Activated naive CD4-positive, alpha-beta T cell treated with anti-CD3 and anti-CD28 coated beads, Interleukin-2, amount 50 U/mL, for 24 hours (primary cell): ENCODE measurements around the gene MYO15B.
"Not testable (repeated sequence)": the region's sequence is repeated elsewhere in the genome, so short reads cannot be mapped to it uniquely, and the experiment has no call there.

Source experiments
- H3K27ac Mint-ChIP-seq: one replicate; pipeline ENCODE4 v1.8.0; 2021; ENCODE audit warnings: mild to moderate bottlenecking, mixed read lengths
- H3K27me3 Mint-ChIP-seq: one replicate; pipeline ENCODE4 v1.8.0; 2021; ENCODE audit warnings: mixed read lengths
- H3K36me3 Mint-ChIP-seq: one replicate; pipeline ENCODE4 v1.8.0; 2021; ENCODE audit warnings: mixed read lengths
- H3K4me1 Mint-ChIP-seq: one replicate; pipeline ENCODE4 v1.8.0; 2021; ENCODE audit warnings: mixed read lengths
- H3K4me3 Mint-ChIP-seq: one replicate; pipeline ENCODE4 v1.8.0; 2021; ENCODE audit warnings: mild to moderate bottlenecking, mixed read lengths
- H3K9me3 Mint-ChIP-seq: one replicate; pipeline ENCODE4 v1.8.0; 2021; ENCODE audit warnings: mixed read lengths

Gene MYO15B

DNA sequence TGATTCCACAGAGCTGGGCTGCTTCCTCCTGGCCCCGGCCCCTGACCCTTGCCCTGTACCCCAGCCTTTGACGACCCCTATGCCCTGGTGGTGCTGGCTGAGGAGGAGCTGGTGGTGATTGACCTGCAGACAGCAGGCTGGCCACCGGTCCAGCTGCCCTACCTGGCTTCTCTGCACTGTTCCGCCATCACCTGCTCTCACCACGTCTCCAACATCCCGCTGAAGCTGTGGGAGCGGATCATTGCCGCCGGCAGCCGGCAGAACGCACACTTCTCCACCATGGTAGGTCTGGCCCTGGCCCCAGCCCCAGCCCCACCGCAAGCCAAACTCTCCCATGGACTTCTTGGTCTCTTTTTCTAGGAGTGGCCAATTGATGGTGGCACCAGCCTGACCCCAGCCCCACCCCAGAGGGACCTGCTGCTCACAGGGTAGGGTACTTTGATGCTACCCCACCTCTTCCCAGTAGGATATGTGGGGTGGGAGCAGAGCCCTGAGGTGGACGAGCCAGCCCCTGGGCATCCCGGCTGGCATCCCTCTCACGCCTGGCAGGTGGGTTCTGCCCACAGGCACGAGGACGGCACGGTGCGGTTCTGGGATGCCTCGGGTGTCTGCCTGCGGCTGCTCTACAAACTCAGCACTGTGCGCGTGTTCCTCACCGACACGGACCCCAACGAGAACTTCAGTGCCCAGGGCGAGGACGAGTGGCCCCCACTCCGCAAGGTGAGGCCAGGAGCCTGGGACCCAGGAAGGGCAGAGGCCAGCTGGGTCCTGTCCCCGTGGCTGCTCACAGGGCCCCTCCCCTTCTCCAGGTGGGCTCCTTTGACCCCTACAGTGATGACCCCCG is 19.0 kb upstream of the MYO15B start:
- Mint-ChIP-seq H3K4me3 (no peak overlapping the region), H3K27me3 (no peaks in the 10 kb centered on the region), H3K4me1 (no peaks in the 10 kb centered on the region), H3K27ac (no peak overlapping the region), H3K36me3 (peaks cover 2% of the 10 kb centered on the region), H3K9me3 (no peaks in the 10 kb centered on the region)

- Mint-ChIP-seq H3K4me1 (no peaks in the 10 kb centered on the region), H3K9me3 (no peaks in the 10 kb centered on the region), H3K36me3 (peaks cover 2% of the 10 kb centered on the region), H3K27ac (no peak overlapping the region), H3K4me3 (no peak overlapping the region), H3K27me3 (no peaks in the 10 kb centered on the region)
Observed at GRCh38 chr17:75570034-75570676, 17.4 kb upstream of the MYO15B start.

DNA sequence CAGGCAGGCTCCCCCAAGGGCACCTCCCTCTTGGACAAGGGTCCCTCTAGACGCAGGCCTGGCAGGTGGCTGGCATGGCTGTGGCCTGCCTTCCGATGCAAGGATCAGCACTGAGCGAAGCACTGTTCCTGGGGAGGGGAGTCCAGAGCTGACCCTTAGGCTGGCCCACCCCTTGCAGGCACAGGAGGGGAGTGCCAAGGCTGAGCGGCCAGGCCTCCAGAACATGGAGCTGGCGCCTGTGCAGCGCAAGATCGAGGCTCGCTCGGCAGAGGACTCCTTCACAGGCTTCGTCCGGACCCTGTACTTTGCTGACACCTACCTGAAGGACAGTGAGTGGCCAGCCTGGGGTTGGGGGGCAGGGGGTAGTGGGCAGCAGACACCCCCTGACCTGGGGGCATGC is 16.8 kb upstream of the MYO15B start:
- no peaks in the 10 kb centered on the region for H3K9me3 Mint-ChIP-seq
- H3K4me3 Mint-ChIP-seq = no peak overlapping the region
- H3K36me3 Mint-ChIP-seq = peaks cover under 1% of the 10 kb centered on the region
- H3K27ac Mint-ChIP-seq = no peak overlapping the region
- no peaks in the 10 kb centered on the region for H3K4me1 Mint-ChIP-seq
- no peaks in the 10 kb centered on the region for H3K27me3 Mint-ChIP-seq

- H3K9me3 Mint-ChIP-seq = no peaks in the 10 kb centered on the region
- H3K4me1 Mint-ChIP-seq = no peaks in the 10 kb centered on the region
- H3K27ac Mint-ChIP-seq = no peak overlapping the region
- H3K36me3 Mint-ChIP-seq = no peaks in the 10 kb centered on the region
- H3K27me3 Mint-ChIP-seq = no peaks in the 10 kb centered on the region
- H3K4me3 Mint-ChIP-seq = no peak overlapping the region
Observed at GRCh38 chr17:75571197-75571884, 16.3 kb upstream of the MYO15B start.

GRCh38 chr17:75571885-75572215 is 15.8 kb upstream of the MYO15B start:
- Mint-ChIP-seq H3K36me3 (no peaks in the 10 kb centered on the region), H3K4me3 (no peak overlapping the region), H3K4me1 (no peaks in the 10 kb centered on the region), H3K27ac (no peak overlapping the region), H3K9me3 (no peaks in the 10 kb centered on the region), H3K27me3 (no peaks in the 10 kb centered on the region)

DNA sequence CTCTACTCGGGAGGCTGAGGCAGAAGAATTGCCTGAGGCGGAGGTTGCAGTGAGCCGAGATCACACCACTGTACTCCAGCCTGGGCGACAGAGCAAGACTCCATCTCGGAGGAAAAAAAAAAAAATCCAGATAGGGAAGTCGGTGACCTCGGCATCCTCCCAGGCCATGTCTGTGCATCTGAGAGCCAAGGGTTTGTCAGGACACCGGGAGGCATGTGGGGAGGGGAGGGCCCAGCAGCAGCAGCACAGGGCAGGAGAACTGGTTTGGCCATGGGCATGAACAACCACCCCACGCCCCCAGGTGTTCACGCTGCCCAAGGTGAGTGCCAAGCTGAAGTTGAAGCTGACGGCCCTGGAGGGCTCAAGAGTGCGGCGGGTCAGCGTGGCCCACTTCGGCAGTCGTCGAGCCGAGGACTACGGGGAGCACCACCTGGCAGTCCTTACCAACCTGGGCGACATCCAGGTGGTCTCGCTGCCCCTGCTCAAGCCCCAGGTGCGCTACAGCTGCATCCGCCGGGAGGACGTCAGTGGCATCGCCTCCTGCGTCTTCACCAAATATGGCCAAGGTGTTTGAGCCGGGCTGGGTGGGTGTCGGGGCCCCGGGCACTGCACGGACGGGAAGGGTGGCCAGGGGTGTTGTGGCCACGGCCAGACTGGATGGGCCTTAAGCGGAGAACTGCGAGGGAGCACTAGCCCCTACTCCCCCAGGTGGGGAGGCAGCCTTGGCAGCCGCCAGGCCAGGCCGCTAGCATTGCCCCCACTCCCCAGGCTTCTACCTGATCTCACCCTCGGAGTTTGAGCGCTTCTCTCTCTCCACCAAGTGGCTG is 14.7 kb upstream of the MYO15B start:
- Mint-ChIP-seq H3K27me3 (no peaks in the 10 kb centered on the region), H3K27ac (no peak overlapping the region), H3K9me3 (no peaks in the 10 kb centered on the region), H3K4me1 (no peaks in the 10 kb centered on the region), H3K36me3 (no peaks in the 10 kb centered on the region), H3K4me3 (no peak overlapping the region)

GRCh38 chr17:75573540-75573957 is 14.1 kb upstream of the MYO15B start:
- Mint-ChIP-seq H3K9me3 (no peaks in the 10 kb centered on the region), H3K27ac (no peak overlapping the region), H3K36me3 (no peaks in the 10 kb centered on the region), H3K4me1 (no peaks in the 10 kb centered on the region), H3K4me3 (no peak overlapping the region), H3K27me3 (no peaks in the 10 kb centered on the region)

- Mint-ChIP-seq H3K36me3 (no peaks in the 10 kb centered on the region), H3K4me3 (no peak overlapping the region), H3K9me3 (no peaks in the 10 kb centered on the region), H3K27me3 (no peaks in the 10 kb centered on the region), H3K27ac (no peak overlapping the region), H3K4me1 (no peaks in the 10 kb centered on the region)
Observed at GRCh38 chr17:75573994-75574393, 13.6 kb upstream of the MYO15B start.

- Mint-ChIP-seq H3K9me3 (no peaks in the 10 kb centered on the region), H3K36me3 (no peaks in the 10 kb centered on the region), H3K4me3 (no peak overlapping the region)
Observed at GRCh38 chr17:75574404-75575036, 13.1 kb upstream of the MYO15B start.

GRCh38 chr17:75575197-75575596 is 12.4 kb upstream of the MYO15B start:
- Mint-ChIP-seq H3K36me3 (no peaks in the 10 kb centered on the region), H3K9me3 (no peaks in the 10 kb centered on the region), H3K27ac (no peak overlapping the region), H3K4me1 (no peaks in the 10 kb centered on the region), H3K27me3 (no peaks in the 10 kb centered on the region), H3K4me3 (no peak overlapping the region)

More at GRCh38 chr17:75574404-75575036, 13.1 kb upstream of the MYO15B start:
- H3K27me3 Mint-ChIP-seq = no peaks in the 10 kb centered on the region
- no peaks in the 10 kb centered on the region for H3K4me1 Mint-ChIP-seq
- no peak overlapping the region for H3K27ac Mint-ChIP-seq

- no peaks in the 10 kb centered on the region for H3K4me1 Mint-ChIP-seq
- H3K9me3 Mint-ChIP-seq = no peaks in the 10 kb centered on the region
- H3K4me3 Mint-ChIP-seq = no peak overlapping the region
- H3K27me3 Mint-ChIP-seq = no peaks in the 10 kb centered on the region
- H3K36me3 Mint-ChIP-seq = no peaks in the 10 kb centered on the region
- no peak overlapping the region for H3K27ac Mint-ChIP-seq
Observed at GRCh38 chr17:75575728-75576127, 11.9 kb upstream of the MYO15B start.

- H3K4me3 Mint-ChIP-seq = no peak overlapping the region
- peaks cover 8% of the 10 kb centered on the region for H3K4me1 Mint-ChIP-seq
- no peaks in the 10 kb centered on the region for H3K27me3 Mint-ChIP-seq
- no peaks in the 10 kb centered on the region for H3K9me3 Mint-ChIP-seq
- no peaks in the 10 kb centered on the region for H3K36me3 Mint-ChIP-seq
- H3K27ac Mint-ChIP-seq = no peak overlapping the region
Observed at GRCh38 chr17:75576661-75577060, 10.9 kb upstream of the MYO15B start.

GRCh38 chr17:75581121-75581725 is 6.4 kb upstream of the MYO15B start:
- not testable (repeated sequence) for H3K9me3 Mint-ChIP-seq, H3K27me3 Mint-ChIP-seq, H3K4me1 Mint-ChIP-seq, H3K36me3 Mint-ChIP-seq
- H3K27ac Mint-ChIP-seq = peak overlapping the region; percentile 15
- H3K4me3 Mint-ChIP-seq = peak overlapping the region; percentile 79

GRCh38 chr17:75583197-75583596 is 4.4 kb upstream of the MYO15B start:
- H3K27me3 Mint-ChIP-seq, H3K4me3 Mint-ChIP-seq, H3K36me3 Mint-ChIP-seq, H3K27ac Mint-ChIP-seq, H3K9me3 Mint-ChIP-seq: not testable (repeated sequence)
- peaks cover 12% of the 10 kb centered on the region for H3K4me1 Mint-ChIP-seq

- Mint-ChIP-seq H3K9me3 (no peaks in the 10 kb centered on the region), H3K36me3 (no peaks in the 10 kb centered on the region), H3K27ac (no peak overlapping the region), H3K27me3 (no peaks in the 10 kb centered on the region), H3K4me3 (no peak overlapping the region), H3K4me1 (peaks cover 12% of the 10 kb centered on the region)
Observed at GRCh38 chr17:75584849-75585175, 2.8 kb upstream of the MYO15B start.
